HuH-7.5 (cell line): ENCODE data around the gene CHRND.

Experiments used
- DNase-seq: peaks from one replicate; pipeline ENCODE4 v3.0.0; 2011; ENCODE audit warnings: low spot score

CHRND gene

DNA sequence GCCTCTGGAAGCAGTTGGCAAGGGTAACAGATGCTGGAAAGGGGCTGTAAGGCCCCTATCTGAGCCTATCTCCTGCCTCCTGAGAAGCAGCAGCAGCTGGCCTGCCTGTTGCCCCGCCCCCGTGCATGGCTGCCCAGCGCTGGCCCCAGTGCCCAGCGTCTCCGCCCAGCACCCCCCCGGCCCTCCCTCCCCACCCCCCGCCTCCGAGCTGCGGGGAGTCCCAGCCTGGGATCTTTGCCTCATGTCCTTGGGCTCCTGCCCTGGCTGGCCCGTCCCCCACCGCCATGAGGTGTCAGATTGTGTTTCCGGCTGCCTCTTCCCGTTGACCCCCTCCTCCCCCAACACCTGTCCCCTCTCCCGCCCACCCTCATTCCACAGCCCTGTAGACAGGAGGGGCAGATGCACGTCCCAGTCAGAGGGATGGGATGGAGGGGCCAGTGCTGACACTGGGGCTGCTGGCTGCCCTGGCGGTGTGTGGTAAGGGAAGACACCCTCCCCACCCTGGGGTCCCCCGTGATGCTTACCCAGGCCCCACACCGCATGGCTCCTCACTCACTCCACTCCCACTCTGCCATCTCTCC lies at the start of gene CHRND:
CHRND (plus strand) TSS at position 370 of the 581 bp plus-strand sequence; CDS start at position 426, 56 bp downstream.
- no peak for DNase-seq

DNA sequence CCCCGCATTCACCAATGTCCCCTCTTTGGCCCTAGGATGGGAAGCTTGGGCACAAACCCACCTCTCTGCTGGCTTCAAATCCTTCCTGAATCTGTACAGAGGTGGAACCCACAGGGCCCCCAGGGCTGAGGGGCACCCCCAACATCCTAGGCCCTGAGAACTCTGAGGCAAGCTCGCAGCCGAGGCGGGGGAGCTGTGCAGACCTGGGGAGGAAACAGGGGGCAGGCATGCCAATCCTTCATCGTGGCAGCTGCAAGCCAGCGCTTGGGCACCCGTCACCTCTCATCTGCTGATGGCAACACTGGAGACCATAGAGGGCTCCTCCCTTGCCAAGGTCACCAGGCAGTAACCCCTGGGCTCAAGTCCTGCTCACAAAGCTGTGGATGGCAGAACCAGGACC lies 49.2 kb upstream of the CHRND start:
- DNase-seq, result no peak

DNA sequence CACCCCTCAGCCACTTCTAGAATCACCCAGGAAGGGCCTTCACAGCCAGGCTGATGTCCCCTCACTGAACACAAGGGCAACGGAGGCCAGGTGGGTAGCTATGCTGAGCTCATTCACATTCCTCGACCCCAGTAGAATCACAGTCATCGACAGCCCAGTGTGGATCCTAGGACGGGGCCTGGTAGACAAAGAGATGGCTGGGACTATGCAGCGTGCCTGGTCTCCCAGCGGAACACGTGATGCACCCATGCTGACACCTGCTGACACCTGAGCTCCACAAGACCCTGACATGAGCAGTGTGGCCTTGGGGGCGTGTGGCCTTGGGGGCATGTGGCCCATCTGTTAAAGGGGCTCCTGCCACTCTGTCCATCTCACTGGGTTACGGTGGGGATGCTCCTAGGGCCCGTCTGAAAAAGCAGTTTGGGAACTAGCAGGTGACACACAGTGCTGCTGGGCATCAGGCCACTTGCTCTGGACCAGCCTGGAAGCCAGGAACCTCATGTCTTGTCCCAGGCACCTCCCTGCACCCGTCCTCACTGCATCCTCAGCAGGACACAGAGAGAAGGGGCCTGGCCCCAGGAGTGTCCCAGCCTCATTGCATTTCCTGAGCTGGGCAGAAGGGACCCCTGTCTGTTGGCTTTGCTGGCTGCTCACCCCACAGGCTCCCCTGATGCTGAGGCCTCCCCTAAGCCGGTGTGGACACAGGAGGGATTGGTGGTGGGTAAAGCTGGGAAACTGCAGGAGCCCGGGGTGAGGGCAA lies 48.0 kb upstream of the CHRND start:
- DNase-seq, result no peak

DNA sequence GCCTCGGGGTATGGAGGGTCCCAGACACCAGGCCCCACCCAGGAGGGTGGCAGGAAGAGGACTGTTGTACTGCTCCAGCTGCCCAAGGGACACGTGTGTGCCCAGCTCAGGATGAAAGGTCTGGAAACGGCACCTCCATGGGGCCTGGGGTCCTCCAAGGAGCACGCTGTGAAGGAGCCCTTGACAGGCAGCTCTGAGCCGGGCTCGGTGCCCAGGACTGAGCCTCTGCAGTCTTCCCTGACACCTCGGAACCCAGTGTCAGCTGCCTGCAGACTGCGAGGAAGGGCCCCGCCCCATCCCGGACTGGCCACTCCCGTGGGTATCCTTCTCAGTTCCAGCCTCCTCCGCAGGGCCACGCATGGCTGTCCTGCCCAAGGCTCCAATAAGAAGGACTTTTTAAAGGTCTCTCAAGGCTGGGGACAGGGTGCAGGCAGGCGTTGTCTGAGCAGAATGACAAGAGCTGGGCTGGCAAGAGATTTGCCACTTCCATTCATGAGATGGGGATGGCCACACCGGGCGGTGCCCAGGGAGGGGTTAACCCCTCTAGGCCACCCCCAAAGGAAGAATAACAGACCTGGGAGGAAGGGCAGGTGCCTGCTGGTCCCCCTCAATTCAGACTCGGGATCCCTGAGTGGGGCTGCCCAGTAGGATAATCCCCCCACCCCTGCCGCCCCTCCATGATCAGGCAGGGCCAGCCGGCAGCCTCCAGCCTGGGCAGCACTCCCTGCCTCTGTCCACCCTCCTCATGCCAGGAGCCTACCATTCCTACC lies 47.2 kb upstream of the CHRND start:
- no peak for DNase-seq

DNA sequence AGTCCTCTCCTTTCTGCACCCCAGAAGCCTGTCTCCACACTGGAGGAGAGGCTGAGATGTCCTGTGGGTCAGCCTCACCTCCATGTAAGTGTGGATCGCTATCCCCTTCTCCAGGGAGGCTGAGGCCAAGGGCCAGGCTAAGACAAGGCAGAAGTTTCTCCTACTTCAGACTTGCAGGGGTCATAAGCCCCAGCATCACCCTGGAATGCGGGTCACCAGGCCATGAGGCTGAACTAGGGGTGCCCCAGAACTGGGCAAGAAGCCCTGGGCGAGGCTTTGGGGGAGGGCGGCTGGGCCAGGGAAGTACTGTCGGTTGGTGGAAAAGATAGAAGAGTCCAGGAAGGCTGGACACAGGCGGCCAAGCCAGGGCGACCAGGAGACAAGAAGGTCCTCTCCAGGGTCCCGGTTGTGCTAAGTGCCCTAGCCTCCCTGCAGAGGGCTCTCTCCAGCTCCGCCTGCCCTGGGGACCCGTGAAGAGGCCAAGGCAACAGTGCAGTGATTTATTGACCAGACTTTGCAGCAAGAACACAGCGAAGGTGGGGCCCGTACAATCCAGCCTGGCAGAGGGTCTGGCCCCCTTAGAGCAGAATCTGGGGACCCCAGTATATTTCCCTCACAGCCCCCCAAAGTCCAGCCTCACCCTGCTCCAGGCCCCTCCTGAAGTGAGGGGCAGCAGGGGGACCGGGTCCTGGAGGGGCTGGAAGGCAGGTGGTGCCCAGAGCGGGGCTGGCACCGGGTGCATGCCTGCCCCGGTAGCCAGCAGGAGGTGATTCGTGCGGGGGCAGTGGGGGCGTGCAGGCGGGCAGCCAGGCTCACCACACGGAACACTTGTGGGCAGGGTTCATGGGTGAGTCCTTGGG lies 46.4 kb upstream of the CHRND start:
- no peak for DNase-seq

DNA sequence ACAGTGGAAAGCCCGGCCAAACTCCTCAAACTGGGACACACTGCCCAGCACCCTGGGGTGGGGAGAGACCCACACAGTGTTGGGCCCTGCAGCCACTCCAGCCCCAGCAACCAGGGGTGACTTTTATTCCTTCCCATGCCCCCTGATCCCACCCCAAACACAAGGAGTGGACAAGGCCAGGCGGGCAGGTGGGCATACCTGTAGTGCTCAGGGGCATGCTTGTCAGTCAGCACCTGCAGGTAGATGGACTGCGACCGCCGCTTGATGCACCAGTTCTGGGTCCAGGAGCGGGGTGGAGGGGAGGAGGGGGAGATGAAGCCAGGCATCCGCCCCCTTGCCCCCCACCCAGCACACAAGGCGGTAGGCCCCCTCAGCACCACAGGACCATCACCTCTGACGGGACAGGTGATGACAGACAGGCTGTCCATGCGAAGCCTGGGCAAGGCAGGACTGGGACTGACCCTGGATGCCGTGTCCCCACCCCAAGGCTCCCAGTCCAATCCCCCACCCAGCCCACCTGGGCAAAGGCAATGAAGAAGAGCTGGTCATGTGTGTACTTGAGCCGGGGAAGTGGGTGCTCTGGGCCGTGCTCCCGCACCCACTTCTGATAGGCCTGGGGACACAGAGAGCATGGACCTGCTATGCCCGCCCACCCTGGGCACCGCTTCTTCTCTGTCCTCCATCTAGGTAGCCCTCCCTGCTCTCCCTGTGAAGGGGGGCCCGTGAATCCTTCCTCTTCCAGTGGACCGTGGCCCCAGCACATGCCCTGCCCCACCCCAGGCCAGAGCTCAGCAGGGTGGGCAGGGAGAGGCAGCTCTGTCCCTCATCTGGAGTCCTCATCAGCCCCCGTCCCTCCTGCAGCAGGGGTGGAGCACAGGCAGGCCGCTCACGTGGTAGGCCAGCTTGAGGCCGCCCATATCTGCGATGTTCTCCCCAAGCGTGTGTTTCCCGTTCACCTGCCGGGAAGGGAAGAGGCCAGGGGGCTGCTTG lies 45.5 kb upstream of the CHRND start:
- DNase-seq, result no peak

DNA sequence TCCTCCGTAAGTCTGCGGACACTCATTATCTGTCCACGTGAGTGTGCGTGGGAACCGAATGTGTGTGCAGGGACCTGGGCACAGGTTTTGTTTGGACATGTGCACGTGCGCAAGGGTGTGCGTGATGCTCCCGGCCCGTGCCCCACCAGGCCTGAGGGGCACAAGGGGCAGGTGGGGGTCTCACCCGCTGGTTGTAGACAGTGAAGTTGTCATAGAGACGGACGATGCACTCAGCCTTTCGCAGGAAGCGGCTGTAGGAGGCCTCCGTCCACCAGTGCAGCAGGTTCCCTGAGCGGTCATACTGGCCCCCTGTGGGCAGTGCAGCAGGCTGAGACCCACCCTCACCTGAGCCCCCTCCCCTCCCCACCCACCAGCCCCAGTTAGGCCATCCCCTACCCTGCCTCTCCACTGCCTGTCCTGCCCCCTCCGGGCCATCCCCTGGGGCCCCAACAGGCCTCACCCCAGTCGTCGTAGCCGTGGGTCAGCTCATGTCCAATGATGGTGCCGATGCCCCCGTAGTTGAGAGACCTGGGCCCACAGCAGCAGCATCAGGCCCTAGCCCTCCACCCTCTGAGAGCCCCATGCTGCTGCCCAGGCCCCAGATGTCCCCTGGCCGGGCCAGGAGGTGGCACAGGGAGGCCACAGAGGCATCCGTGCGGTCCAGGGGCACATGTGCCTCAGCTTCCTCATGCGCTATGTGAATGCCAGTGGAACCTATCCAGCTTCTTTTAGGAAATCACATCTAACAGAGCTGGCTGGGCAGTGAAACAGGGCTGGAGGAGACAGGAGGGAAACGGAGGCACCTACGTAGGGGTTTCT lies 44.4 kb upstream of the CHRND start:
- no peak for DNase-seq

DNA sequence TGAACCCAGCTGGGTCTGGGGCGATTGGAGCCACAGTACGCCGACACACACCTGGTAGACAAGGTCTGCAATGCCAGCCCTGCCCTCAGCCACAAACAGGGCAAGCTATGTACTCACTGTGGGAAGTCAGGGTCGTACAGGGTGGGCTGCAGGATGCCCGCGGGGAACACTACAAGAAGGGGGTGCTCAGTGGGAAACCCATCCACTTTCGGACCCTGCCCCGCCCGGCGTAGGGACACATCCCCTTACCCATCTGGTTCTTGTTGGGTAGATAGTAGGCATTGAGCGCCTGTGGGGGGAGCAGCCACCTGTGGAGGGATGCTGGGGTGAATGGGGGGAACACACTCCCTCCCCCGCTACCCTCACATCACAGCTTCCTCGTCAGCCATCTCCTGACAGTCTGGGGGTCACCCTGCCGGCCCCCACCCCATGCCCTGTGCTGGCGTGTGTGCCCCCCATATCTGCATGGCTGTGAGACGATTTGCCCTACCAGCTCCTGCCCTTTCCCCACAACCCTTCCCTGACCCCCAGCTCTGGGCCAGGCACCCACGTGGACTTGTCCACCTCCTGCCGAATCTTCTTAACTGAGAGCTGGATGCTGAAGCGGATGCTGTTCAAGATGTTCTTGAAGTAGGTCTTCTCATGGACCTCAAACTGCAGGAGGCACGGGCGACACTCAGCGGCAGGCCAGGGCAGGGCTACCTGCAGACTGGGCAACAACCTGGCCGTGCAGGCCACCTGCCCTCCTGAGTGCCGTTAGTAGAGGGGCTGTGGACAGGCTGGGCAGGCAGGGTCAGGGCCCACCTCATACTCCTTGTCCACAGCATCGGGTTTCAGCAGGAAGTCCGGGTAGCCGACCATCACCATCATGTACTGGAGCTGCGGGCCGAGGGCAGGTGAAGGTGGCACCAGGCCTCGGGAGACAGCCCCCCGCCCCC lies 43.4 kb upstream of the CHRND start:
- DNase-seq, result no peak

DNA sequence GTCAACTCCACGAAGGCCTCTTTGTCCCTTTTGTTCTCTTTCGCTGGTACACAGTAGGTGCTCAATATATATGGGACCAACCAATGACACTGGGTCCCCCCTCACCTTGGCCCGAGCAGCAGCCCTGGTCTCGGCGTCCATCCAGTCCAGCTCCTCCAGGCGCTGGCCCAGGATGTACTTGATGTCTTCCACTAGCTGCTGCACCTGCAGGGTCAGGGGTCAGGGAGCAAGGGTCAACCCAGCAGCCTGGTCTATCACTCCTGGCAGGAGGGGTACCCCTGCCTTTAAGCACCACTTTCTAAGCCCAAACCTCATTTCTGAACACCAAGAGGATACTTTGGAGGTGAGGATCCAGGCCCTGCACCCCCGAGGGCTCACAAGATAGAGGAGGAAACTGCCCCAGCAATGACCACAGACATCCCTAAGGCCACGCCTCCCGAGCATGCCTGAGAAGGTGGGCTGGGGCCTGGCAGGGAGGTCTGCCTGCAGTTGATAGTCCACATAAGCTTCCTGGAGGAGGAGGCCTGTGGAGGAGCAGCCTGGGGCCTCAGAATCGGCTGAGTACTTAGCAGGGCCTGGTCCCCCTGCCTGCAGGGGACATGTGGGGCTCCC lies 42.5 kb upstream of the CHRND start:
- no peak for DNase-seq

DNA sequence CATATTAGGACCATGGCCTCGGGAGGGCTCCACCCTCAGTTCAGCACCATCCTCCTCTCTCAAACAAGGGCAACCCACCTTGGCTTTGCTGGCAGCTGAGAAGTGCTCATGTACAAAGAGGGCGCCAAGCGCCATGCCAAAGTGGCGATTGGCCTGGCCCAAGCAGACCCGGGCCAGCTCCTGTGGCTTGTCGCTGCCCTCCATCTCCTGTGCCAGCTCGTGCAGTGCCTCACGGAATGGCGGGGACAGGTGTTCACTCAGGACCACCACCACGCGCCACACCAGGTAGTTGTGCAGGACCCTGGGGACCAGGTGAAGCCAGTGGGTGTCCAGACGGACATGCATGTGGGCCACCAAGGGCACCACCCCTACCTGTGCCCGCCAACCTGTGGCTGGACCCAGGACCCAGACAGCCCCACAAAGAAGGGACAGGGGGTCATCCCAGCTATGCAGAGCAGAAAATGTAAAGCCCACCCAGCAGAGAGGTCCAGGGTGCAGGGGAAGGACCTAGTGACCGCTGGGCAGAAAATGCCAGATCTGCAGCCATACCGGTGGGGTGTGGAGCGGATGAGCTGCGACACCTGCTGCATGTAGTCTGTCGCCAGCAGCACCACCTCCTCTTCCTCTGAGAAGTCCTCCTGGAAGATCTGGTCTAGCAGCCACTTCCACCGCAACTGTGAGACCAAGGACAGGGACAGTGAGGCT lies 41.9 kb upstream of the CHRND start:
- no peak for DNase-seq

DNA sequence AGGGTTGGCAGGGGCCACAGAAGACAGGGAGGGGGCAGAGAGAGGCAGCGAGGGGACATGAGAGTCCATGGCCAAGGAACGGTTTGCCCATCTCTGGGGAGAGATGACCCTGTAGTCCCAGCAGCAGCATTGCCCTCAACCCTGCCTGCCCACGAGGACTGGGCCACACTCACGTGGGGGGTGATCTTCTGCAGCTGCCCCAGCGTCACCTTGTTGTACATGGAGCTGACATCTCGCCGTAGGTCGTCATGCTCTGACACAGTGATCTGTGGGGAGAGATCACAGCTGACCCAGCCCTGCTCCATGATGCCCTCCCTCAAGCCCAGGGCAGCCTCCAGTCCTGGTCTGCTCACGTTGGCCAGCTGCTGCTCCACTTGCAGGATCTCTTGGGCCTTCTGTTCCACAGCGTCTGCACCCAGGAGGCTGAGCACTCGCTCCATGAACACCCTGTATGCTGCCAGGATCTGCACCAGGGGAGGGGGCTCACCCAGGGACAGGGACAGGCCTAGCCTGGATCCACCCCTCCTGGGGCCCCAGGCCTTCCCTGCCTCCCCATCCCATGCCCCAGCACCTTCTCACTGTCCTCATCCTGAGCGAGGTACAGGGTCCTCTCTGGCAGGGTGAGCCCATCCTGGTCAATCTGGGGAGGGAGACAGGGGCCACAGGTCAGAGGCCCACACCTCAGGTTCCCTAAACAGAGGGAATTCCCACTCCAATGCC lies 41.2 kb upstream of the CHRND start:
- no peak for DNase-seq

DNA sequence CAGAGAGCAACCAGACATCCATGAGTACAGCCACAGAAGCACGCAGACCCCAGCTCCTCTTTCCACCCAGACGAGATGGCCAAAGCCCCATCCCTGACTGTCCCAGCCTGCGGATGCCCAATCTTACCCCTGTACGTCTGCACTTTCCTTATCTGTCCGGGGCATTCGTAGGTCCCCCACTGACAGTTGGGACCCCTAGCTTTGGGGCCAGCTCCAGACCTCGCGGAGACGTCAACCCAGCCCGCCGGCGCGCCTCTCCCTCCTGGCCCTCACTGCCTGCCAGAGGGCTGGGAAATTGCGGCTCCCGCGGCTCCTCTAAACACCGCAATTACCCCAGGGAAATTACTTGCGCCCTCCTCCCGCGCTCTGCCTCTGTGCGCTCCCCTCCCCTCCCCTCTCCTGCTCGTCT lies 40.6 kb upstream of the CHRND start:
- no peak for DNase-seq

DNA sequence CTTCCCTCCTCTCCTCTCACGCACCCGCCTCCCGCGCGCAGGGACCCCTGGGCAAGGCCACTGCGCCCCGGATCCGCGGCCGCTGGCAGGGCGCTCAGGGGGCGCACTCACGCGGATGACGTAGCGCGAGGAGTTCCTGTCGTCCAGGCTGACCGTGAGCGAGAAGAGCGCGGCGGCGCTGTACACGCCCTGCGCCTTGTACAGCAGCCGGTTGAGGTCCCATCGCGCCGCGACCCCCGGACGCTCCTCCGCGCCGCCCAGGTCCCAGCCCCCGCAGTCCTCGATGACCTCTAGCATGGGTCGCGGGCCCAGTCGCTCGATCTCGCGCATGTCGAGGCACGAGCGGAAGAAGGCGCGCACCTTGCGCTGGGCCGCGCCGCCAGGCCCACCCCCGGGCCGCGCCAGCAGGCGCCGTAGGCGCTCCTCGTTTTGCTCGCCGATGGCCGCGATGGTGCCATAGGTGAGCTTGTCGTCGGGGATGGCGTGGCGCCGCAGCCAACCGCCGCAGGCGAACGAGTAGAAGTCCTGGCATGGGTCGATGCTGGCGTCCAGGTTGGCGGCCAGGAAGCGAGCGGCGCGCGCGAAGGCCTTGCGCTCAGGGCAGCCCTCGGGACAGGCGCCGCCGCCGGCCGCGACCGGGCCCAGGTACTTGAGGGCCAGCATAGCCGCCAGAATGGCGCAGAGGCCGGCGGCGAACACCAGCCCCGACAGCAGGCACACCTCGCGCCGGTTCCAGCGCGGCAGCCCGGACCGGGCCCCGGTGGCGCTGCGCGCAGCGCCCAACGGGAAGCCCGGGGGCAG lies 40.0 kb upstream of the CHRND start:
- no peak for DNase-seq

DNA sequence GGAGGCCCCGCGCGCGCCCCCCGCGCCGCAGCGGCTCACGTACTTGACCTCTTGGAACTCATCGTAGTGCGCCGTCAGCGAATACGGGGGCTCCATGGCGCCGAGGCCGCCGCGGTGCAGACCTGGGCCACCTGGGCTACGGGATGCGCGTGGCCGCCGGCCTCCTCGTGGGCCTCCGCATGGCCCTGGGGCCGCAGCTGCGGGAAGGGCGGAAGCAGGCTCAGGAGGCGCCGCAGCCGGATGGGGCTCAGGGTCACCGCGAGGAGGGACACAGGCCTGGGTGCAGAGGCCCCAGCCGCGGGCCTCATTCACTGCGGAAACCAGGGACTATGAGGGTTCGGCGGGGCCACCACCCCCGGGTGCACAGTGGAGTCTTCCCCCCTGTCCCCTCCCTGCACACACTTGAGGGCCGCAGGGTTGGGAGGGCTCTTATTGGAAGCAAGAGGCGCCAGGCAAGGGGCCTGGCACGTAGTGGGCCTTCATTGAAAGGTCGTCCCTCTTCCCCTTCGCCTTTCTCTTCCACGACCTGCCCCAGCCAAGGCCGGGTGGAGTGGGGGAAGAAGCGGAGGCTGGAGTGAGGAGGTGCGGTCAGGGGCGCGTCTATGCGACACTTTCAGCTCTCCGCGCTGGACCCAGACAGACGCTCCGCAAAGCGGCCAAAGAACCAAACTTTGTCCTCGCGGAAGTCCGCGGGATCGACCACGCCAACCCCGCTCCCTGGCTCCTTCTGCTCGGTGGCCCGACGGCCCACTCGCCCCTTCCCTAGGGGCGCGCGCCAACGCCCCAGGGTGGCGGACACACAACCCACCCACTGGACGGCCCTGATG lies 39.2 kb upstream of the CHRND start:
- no peak for DNase-seq

DNA sequence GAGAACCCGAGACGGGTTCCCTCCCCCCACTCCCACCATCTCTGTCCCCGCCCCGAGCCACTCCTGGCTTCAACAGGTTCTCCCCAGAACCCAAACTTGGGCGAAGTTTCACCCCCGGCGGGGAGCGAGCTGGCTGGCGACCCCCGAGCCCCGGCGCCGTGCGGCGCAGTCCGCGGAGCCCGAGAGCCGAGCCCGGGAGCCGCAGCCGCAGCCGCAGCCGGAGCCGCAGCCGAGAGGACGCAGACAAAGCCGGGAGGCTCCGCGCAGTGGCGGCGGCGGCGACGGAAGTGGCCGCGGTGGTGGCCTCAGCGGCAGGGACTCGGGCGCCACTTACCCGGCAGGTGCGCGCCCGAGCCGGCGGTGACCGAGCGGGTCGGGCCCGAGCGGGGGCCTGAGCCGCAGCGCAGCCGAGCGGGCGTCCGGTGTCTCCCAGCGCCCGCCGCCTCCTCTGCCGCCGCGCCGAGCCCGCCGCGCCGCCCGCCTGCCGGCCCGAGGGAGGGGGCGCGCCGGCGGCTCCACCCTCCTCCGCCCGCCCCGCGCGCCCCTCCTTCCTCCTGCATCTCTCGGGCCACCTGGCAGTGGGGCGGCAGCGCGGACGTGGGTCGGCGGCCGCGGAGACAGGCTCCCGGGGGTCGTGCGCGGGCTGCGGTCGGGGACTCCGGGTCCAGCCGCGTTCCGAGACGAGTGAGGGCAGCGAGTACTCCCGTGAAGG lies 38.4 kb upstream of the CHRND start, which contains the start of gene ECEL1:
ECEL1 (minus strand) TSS at position 450 of the 712 bp plus-strand sequence. CDS start 1,181 bp downstream, outside the sequence.
- DNase-seq, result no peak
